Astrocyte of the cerebellum (primary cell): Measurements from ENCODE around the gene FAM9A.

Experiments used
- DNase-seq: peaks from one replicate; pipeline ENCODE4 v3.0.0-alpha.2; 2011; ENCODE audit warnings: low read depth
- H3K4me3 ChIP-seq: 2 replicates; pipeline ENCODE4 v1.5.1; 2011; ENCODE audit warnings: mild to moderate bottlenecking, low read depth, low read length, moderate library complexity
- in situ Hi-C: cut with HindIII; loops from 2 replicates; pipeline ENCODE4 v1.10.0; 2017; ENCODE audit warnings: low sequenced_read_pairs
- TF ChIP-seq, protein P1 (sequence below): IDR thresholded peaks from 2 replicates; pipeline ENCODE4 v1.5.1; 2012; ENCODE audit warnings: low read length, low read depth, moderate library complexity, mild to moderate bottlenecking; ENCODE audit errors: missing control alignments

FAM9A gene

DNA sequence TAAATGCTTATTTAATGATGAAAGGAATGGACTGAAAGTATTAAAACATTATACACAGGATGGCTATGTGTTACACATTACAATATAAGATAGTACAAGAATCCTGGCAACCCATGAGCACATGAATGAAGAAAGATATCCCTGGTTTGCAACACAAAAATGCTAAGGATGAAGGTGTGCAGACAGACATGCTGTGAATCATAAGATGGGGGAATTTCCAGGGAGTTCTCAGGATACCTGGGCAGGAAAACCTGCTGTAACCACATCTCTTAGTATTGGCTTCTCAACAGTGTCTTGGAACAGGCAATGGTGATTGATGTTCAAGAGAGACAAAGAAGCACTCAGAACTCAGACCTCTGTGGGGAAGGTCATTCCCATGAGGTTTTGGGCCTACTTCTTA lies 45.4 kb downstream of the FAM9A start:
- TF ChIP-seq, protein P1, sequence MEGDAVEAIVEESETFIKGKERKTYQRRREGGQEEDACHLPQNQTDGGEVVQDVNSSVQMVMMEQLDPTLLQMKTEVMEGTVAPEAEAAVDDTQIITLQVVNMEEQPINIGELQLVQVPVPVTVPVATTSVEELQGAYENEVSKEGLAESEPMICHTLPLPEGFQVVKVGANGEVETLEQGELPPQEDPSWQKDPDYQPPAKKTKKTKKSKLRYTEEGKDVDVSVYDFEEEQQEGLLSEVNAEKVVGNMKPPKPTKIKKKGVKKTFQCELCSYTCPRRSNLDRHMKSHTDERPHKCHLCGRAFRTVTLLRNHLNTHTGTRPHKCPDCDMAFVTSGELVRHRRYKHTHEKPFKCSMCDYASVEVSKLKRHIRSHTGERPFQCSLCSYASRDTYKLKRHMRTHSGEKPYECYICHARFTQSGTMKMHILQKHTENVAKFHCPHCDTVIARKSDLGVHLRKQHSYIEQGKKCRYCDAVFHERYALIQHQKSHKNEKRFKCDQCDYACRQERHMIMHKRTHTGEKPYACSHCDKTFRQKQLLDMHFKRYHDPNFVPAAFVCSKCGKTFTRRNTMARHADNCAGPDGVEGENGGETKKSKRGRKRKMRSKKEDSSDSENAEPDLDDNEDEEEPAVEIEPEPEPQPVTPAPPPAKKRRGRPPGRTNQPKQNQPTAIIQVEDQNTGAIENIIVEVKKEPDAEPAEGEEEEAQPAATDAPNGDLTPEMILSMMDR: no peak
- H3K4me3 ChIP-seq: no peak overlapping the region
- in situ Hi-C loops: no loop called here

DNA sequence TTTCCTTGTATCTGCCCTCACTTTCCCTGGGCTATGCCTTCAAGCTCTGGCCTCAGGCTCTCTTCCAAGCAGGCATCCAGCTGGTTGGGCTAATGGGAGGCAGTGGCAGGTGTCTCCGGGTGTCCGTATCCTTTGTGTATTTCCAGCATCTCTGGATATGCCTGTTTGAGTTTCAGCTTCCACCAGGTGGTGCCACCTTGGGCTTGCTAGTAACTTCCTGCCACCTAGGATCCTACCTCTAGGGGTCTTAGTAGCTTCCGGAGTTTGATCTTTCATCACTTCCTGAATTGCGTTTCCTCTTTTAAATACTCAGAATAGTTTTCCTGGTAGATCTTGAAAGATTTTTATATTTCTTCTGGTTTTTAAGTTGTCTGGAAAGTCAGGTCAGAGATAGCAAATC lies 46.1 kb downstream of the FAM9A start:
- TF ChIP-seq, protein P1: peak; percentile 29
- in situ Hi-C loops: no loop called here
- H3K4me3 ChIP-seq: no peak overlapping the region
- no peak for DNase-seq

More for the DNA sequence above, 45.4 kb downstream of the FAM9A start:
- DNase-seq: no peak

GRCh38 chrX:8749697-8750096 lies 51.5 kb downstream of the FAM9A start:
- TF ChIP-seq, protein P1: no peak
- DNase-seq: no peak
- H3K4me3 ChIP-seq: no peak overlapping the region
- in situ Hi-C loops: no loop called here

DNA sequence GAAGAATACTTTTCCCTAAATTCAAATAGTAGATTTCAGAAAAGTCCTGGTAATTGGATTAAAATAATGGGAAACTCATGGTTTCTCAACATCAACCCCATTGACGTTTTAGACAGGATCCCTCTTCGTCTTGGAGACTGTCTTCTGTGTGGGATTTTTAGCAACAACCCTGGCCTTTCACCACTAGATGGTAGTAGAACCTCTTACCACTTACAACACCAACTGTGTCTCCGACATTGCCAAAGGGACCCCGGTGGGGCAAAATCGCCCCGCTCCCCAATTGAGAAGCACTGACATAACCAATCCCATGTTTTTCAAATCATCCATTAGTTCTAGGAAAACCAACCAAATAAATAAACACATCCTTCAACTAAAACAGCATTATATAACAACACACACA lies 52.3 kb downstream of the FAM9A start:
- TF ChIP-seq, protein P1: peak; percentile 66
- in situ Hi-C loops: no loop called here
- no peak for DNase-seq
- no peak overlapping the region for H3K4me3 ChIP-seq

- no peak for DNase-seq
- TF ChIP-seq, protein P1: peak; percentile 63
- in situ Hi-C loops: no loop called here
- H3K4me3 ChIP-seq: no peak overlapping the region
Observed at GRCh38 chrX:8743126-8743732, 58.0 kb downstream of the FAM9A start.

GRCh38 chrX:8741981-8742380 lies 59.2 kb downstream of the FAM9A start:
- in situ Hi-C loops: no loop called here
- no peak for DNase-seq
- TF ChIP-seq, protein P1: no peak
- H3K4me3 ChIP-seq: no peak overlapping the region
